GM19452 (cell line): ENCODE data around the gene FGF2.
A peak's percentile ranks its signal among the peaks of the same experiment; 100 is the strongest.

Experiments used
- ATAC-seq: cut with Tn5 transposase; IDR thresholded peaks from one replicate; pipeline ENCODE4 v1.9.1; 2021; ENCODE audit not compliant: unreplicated experiment

FGF2 gene

GRCh38 chr4:122884499-122884898, 57.9 kb downstream of the FGF2 start:
- ATAC-seq, result no peak

GRCh38 chr4:122889726-122890125, 63.1 kb downstream of the FGF2 start:
- no peak for ATAC-seq

- ATAC-seq, result no peak
These were observed 63.6 kb downstream of the FGF2 start for GRCh38 chr4:122890147-122890795.

GRCh38 chr4:122894827-122895226, 68.2 kb downstream of the FGF2 start:
- no peak for ATAC-seq

GRCh38 chr4:122895336-122895995, 68.8 kb downstream of the FGF2 start:
- ATAC-seq, result no peak

GRCh38 chr4:122896270-122896669, 69.6 kb downstream of the FGF2 start:
- ATAC-seq, result no peak

GRCh38 chr4:122898370-122899150, 71.9 kb downstream of the FGF2 start:
- no peak for ATAC-seq

- ATAC-seq, result no peak
These were observed 73.1 kb downstream of the FGF2 start for GRCh38 chr4:122899682-122900081.

- no peak for ATAC-seq
These were observed 73.7 kb downstream of the FGF2 start for GRCh38 chr4:122900314-122900713.

GRCh38 chr4:122901247-122902010, 74.8 kb downstream of the FGF2 start:
- ATAC-seq, result no peak

- ATAC-seq, result no peak
These were observed 77.2 kb downstream of the FGF2 start for GRCh38 chr4:122903766-122904288.

- ATAC-seq, result no peak
These were observed 80.3 kb downstream of the FGF2 start for GRCh38 chr4:122906859-122907305.

- ATAC-seq, result no peak
These were observed 81.6 kb downstream of the FGF2 start for GRCh38 chr4:122908223-122908622.

GRCh38 chr4:122909683-122910082, 83.1 kb downstream of the FGF2 start:
- no peak for ATAC-seq

GRCh38 chr4:122911588-122911987, 85.0 kb downstream of the FGF2 start:
- ATAC-seq, result no peak

- no peak for ATAC-seq
These were observed 86.4 kb downstream of the FGF2 start for GRCh38 chr4:122912810-122913575.

- peak; percentile 84 for ATAC-seq
These were observed 87.8 kb downstream of the FGF2 start for GRCh38 chr4:122914292-122914904.

- ATAC-seq, result no peak
These were observed 88.3 kb downstream of the FGF2 start for GRCh38 chr4:122914938-122915337.

GRCh38 chr4:122917731-122918130, 91.1 kb downstream of the FGF2 start:
- no peak for ATAC-seq

- ATAC-seq, result no peak
These were observed 93.8 kb downstream of the FGF2 start for GRCh38 chr4:122920473-122920872.
